Kidney capillary endothelial cell (primary cell): ENCODE data around the gene CD300LG.
"Not testable (repeated sequence)": the region's sequence is repeated elsewhere in the genome, so short reads cannot be mapped to it uniquely, and the experiment has no call there.

ENCODE experiments used
- DNase-seq: peaks from one replicate; pipeline ENCODE4 v3.0.0-alpha.2; 2018; ENCODE audit warnings: low spot score

Gene CD300LG

GRCh38 chr17:43846963-43847371 lies at the start of gene CD300LG:
Gene CD300LG (plus strand): TSS chr17:43847176. CDS start chr17:43847217, 41 bp downstream.
- no peak for DNase-seq

GRCh38 chr17:43798024-43798423 lies 49.0 kb upstream of the CD300LG start:
- DNase-seq, result not testable (repeated sequence)

GRCh38 chr17:43799047-43799446 lies 47.9 kb upstream of the CD300LG start:
- no peak for DNase-seq

GRCh38 chr17:43800736-43801135 lies 46.2 kb upstream of the CD300LG start:
- no peak for DNase-seq

GRCh38 chr17:43801844-43802243 lies 45.1 kb upstream of the CD300LG start:
- no peak for DNase-seq

- DNase-seq, result no peak
These were observed 43.2 kb upstream of the CD300LG start for GRCh38 chr17:43803758-43804157.

- no peak for DNase-seq
These were observed 41.9 kb upstream of the CD300LG start for GRCh38 chr17:43805117-43805516.

GRCh38 chr17:43808076-43808475 lies 38.9 kb upstream of the CD300LG start:
- no peak for DNase-seq

- DNase-seq, result no peak
These were observed 37.9 kb upstream of the CD300LG start for GRCh38 chr17:43809121-43809520.

- DNase-seq, result no peak
These were observed 36.7 kb upstream of the CD300LG start for GRCh38 chr17:43810226-43810715.

- DNase-seq, result no peak
These were observed 36.2 kb upstream of the CD300LG start for GRCh38 chr17:43810823-43811222.

GRCh38 chr17:43812396-43813265 lies 34.3 kb upstream of the CD300LG start:
- DNase-seq, result no peak

- DNase-seq, result no peak
These were observed 33.6 kb upstream of the CD300LG start for GRCh38 chr17:43813386-43813785.

- no peak for DNase-seq
These were observed 33.0 kb upstream of the CD300LG start for GRCh38 chr17:43814026-43814425.

- DNase-seq, result peak; percentile 52
These were observed 32.3 kb upstream of the CD300LG start for GRCh38 chr17:43814714-43815113.

- DNase-seq, result no peak
These were observed 30.3 kb upstream of the CD300LG start for GRCh38 chr17:43816336-43817320.

- no peak for DNase-seq
These were observed 29.1 kb upstream of the CD300LG start for GRCh38 chr17:43817826-43818225.

- DNase-seq, result no peak
These were observed 28.0 kb upstream of the CD300LG start for GRCh38 chr17:43818966-43819365.

- no peak for DNase-seq
These were observed 26.2 kb upstream of the CD300LG start for GRCh38 chr17:43820759-43821158.

- no peak for DNase-seq
These were observed 24.3 kb upstream of the CD300LG start for GRCh38 chr17:43822570-43823190.

GRCh38 chr17:43823350-43824084 lies 23.5 kb upstream of the CD300LG start:
- no peak for DNase-seq
